HG03521 (cell line): ENCODE results near the gene ID2.

Experiments used
- ATAC-seq: cut with Tn5 transposase; IDR thresholded peaks from one replicate; pipeline ENCODE4 v1.9.1; 2021; ENCODE audit warnings: mild to moderate bottlenecking, moderate library complexity; ENCODE audit not compliant: unreplicated experiment

ID2 gene

GRCh38 chr2:8682719-8683667, 1.1 kb downstream of the ID2 start:
- ATAC-seq, result no peak

- no peak for ATAC-seq
Measured at GRCh38 chr2:8684540-8684877, 2.7 kb downstream of the ID2 start.

GRCh38 chr2:8684878-8685696, 3.2 kb downstream of the ID2 start:
- ATAC-seq, result no peak

GRCh38 chr2:8685697-8686358, 4.0 kb downstream of the ID2 start:
- peak; percentile 23 for ATAC-seq

GRCh38 chr2:8691859-8692437, 10.1 kb downstream of the ID2 start:
- no peak for ATAC-seq

- no peak for ATAC-seq
Measured at GRCh38 chr2:8692783-8693156, 10.9 kb downstream of the ID2 start.

GRCh38 chr2:8693157-8693821, 11.4 kb downstream of the ID2 start:
- ATAC-seq, result no peak

GRCh38 chr2:8694737-8695136, 12.9 kb downstream of the ID2 start:
- ATAC-seq, result no peak

- ATAC-seq, result no peak
Measured at GRCh38 chr2:8697190-8697589, 15.3 kb downstream of the ID2 start.

- no peak for ATAC-seq
Measured at GRCh38 chr2:8699839-8700238, 18.0 kb downstream of the ID2 start.

GRCh38 chr2:8701681-8702379, 20.0 kb downstream of the ID2 start:
- ATAC-seq, result no peak

GRCh38 chr2:8704906-8705305, 23.1 kb downstream of the ID2 start:
- no peak for ATAC-seq

GRCh38 chr2:8709611-8710010, 27.8 kb downstream of the ID2 start:
- no peak for ATAC-seq

- ATAC-seq, result no peak
Measured at GRCh38 chr2:8710951-8711350, 29.1 kb downstream of the ID2 start.

GRCh38 chr2:8714283-8714682, 32.4 kb downstream of the ID2 start:
- no peak for ATAC-seq

- no peak for ATAC-seq
Measured at GRCh38 chr2:8714971-8715370, 33.1 kb downstream of the ID2 start.

GRCh38 chr2:8719528-8719927, 37.7 kb downstream of the ID2 start:
- ATAC-seq, result no peak

GRCh38 chr2:8720741-8721140, 38.9 kb downstream of the ID2 start:
- ATAC-seq, result no peak

GRCh38 chr2:8721410-8721809, 39.6 kb downstream of the ID2 start:
- ATAC-seq, result no peak

GRCh38 chr2:8722986-8723385, 41.1 kb downstream of the ID2 start:
- ATAC-seq, result no peak
